Keratinocyte (primary cell): ENCODE results near the gene PIPOX. TPM values are rescaled to one million over a fixed set of nuclear protein-coding genes. Genes with fewer than 3 reads are reported as not detected.

ENCODE experiments used
- DNase-seq: peaks from one replicate; pipeline ENCODE4 v3.0.0-alpha.2; 2011; ENCODE audit warnings: low read depth, missing footprints, low spot score
- FAIRE-seq: peaks from 2 replicates; lab custom pipeline; 2011; peaks lifted over from hg19 to GRCh38; lab: Jason Lieb, UNC
- H2AFZ ChIP-seq: 2 replicates; pipeline ENCODE4 v1.6.0; 2012; ENCODE audit warnings: low read length, control low read depth, inconsistent platforms; ENCODE audit not compliant: control insufficient read depth
- H3K27ac ChIP-seq: 2 replicates; pipeline ENCODE4 v1.5.1; 2011; ENCODE audit warnings: low read length; ENCODE audit not compliant: control insufficient read depth, insufficient read depth
- H3K27me3 ChIP-seq: 3 replicates; pipeline ENCODE4 v1.6.0; 2011; ENCODE audit warnings: low read length; ENCODE audit not compliant: control insufficient read depth, insufficient read depth; ENCODE audit errors: extremely low read depth
- H3K36me3 ChIP-seq, 2 experiments: 2 replicates in 1 of 2; 3 replicates in 1 of 2; pipeline ENCODE4 v1.5.1; 2011; ENCODE audit warnings: low read length in 2 of 2, mild to moderate bottlenecking in 1 of 2; ENCODE audit not compliant: control insufficient read depth in 2 of 2, insufficient read depth in 2 of 2; ENCODE audit errors: extremely low read depth in 1 of 2
- H3K4me1 ChIP-seq: 3 replicates; pipeline ENCODE4 v1.5.1; 2011; ENCODE audit warnings: low read length; ENCODE audit not compliant: control insufficient read depth, insufficient read depth; ENCODE audit errors: extremely low read depth
- H3K4me2 ChIP-seq: 3 replicates; pipeline ENCODE4 v1.6.0; 2011; ENCODE audit warnings: low read depth, low read length; ENCODE audit not compliant: control insufficient read depth, insufficient read depth; ENCODE audit errors: extremely low read depth
- H3K4me3 ChIP-seq, 3 experiments: fragments of 200-600 bp in 1 of 3; sonication (generic) in 1 of 3; 2 replicates in 2 of 3; 3 replicates in 1 of 3; pipeline ENCODE4 v1.5.1; 2011 to 2016; ENCODE audit warnings: low read length in 3 of 3, mild to moderate bottlenecking in 3 of 3, control low read depth in 2 of 3, inconsistent platforms in 1 of 3, low read depth in 1 of 3, mixed read lengths in 1 of 3, mixed run types in 1 of 3, moderate library complexity in 1 of 3; ENCODE audit not compliant: control insufficient read depth in 2 of 3, insufficient read depth in 2 of 3; ENCODE audit errors: extremely low read depth in 1 of 3
- H3K79me2 ChIP-seq: 2 replicates; pipeline ENCODE4 v1.6.0; 2012; ENCODE audit warnings: low read length; ENCODE audit not compliant: control insufficient read depth, insufficient read depth
- H3K9ac ChIP-seq: 3 replicates; pipeline ENCODE4 v1.6.0; 2011; ENCODE audit warnings: low read length; ENCODE audit not compliant: control insufficient read depth, insufficient read depth; ENCODE audit errors: extremely low read depth
- H3K9me1 ChIP-seq: 3 replicates; pipeline ENCODE4 v1.6.0; 2011; ENCODE audit warnings: low read length; ENCODE audit not compliant: control insufficient read depth, insufficient read depth; ENCODE audit errors: extremely low read depth
- H3K9me3 ChIP-seq: 2 replicates; pipeline ENCODE4 v1.5.1; 2012; ENCODE audit warnings: low read depth, low read length; ENCODE audit not compliant: control insufficient read depth
- H4K20me1 ChIP-seq: 3 replicates; pipeline ENCODE4 v1.6.0; 2011; ENCODE audit warnings: low read length; ENCODE audit not compliant: control insufficient read depth, insufficient read depth; ENCODE audit errors: extremely low read depth
- CTCF ChIP-seq, 3 experiments: IDR thresholded peaks in 1 of 3; conservative IDR thresholded peaks in 1 of 3; optimal IDR thresholded peaks in 1 of 3; 2 replicates in 2 of 3; 3 replicates in 1 of 3; pipeline versions ENCODE3 to v1.5.1; 2011; ENCODE audit warnings: low read length in 3 of 3, mild to moderate bottlenecking in 3 of 3, moderate library complexity in 2 of 3, control low read depth in 1 of 3, inconsistent platforms in 1 of 3; ENCODE audit not compliant: insufficient read depth in 2 of 3; ENCODE audit errors: extremely low read depth in 1 of 3
- EZH2 ChIP-seq: IDR thresholded peaks from one replicate; pipeline ENCODE4 v1.6.1; 2012; ENCODE audit warnings: inconsistent platforms, mild to moderate bottlenecking, low read length, moderate library complexity
- dilution Hi-C: fragments of 300-500 bp; cut with MboI; formaldehyde crosslinking; loops from one replicate; pipeline ENCODE4 v1.7.0; 2020; ENCODE audit warnings: low sequenced_read_pairs; ENCODE audit not compliant: extremely low pct_ligation_motif_present
- polyA plus RNA-seq, 5 experiments: library from polyadenylated mRNA; depleted of rRNA in 3 of 5; stranded (reverse) in 3 of 5; stranded (forward) in 1 of 5; unstranded in 1 of 5; fragments of >200 nt; gene quantifications; 1 replicate in 1 of 5; 2 replicates in 3 of 5; 3 replicates in 1 of 5; pipeline versions ENCODE4 v1.2.1 to v1.2.3, GENCODE V29; 2011 to 2012; ENCODE audit warnings: missing spikeins in 2 of 5, low read depth in 1 of 5, low replicate concordance in 1 of 5

The PIPOX gene
- polyA plus RNA-seq, 1 donor (not counting 4 experiments of a cell fraction or from before 2014, with no cell fraction given) = not detected

- no peak overlapping the region for H3K9ac ChIP-seq
- no peaks in the 10 kb centered on the region for H3K9me1 ChIP-seq
- H2AFZ ChIP-seq = no peak overlapping the region
- TF ChIP-seq CTCF (optimal IDR thresholded peaks at IDR 0.05 in 1 of 3, IDR thresholded peaks at IDR 0.05 in 1 of 3, conservative IDR thresholded peaks at IDR 0.05 in 1 of 3; ENCODE audit: extremely low read depth in 1 of 3, insufficient read depth in 2 of 3, low read length in 3 of 3) (no peak), EZH2 (peak; percentile 11)
- DNase-seq (no peak), FAIRE-seq (no peak)
- no peaks in the 10 kb centered on the region for H3K36me3 ChIP-seq
- no peaks in the 10 kb centered on the region for H4K20me1 ChIP-seq
- no peak overlapping the region for H3K27ac ChIP-seq
- H3K27me3 ChIP-seq = peaks cover 61% of the 10 kb centered on the region
- peaks cover 3% of the 10 kb centered on the region for H3K4me1 ChIP-seq
- no peaks in the 10 kb centered on the region for H3K9me3 ChIP-seq
- no peak overlapping the region for H3K4me2 ChIP-seq
- no peak overlapping the region for H3K4me3 ChIP-seq
- H3K79me2 ChIP-seq = no peaks in the 10 kb centered on the region
- dilution Hi-C loops = no loop called here
These were observed 38.8 kb upstream of the PIPOX start for GRCh38 chr17:29004081-29004692.

GRCh38 chr17:29005936-29006511, 36.9 kb upstream of the PIPOX start, which contains the start of gene SEZ6:
Gene SEZ6, minus strand, starts transcription at chr17:29006033. Its CDS starts 164 bp downstream, at chr17:29005869.
- Histone ChIP-seq H3K4me1 (peaks cover 3% of the 10 kb centered on the region), H2AFZ (no peak within 1 kb of the TSS), H3K9ac (no peak within 1 kb of the TSS), H3K79me2 (no peaks in the 10 kb centered on the region), H3K4me3 (no peak within 1 kb of the TSS), H3K9me3 (no peaks in the 10 kb centered on the region), H3K36me3 (no peaks in the 10 kb centered on the region), H3K27ac (no peak within 1 kb of the TSS), H4K20me1 (no peaks in the 10 kb centered on the region), H3K4me2 (no peak within 1 kb of the TSS), H3K27me3 (peaks cover 69% of the 10 kb centered on the region), H3K9me1 (no peaks in the 10 kb centered on the region)
- no peak for TF ChIP-seq EZH2
- TF ChIP-seq CTCF (optimal IDR thresholded peaks at IDR 0.05 in 1 of 3, IDR thresholded peaks at IDR 0.05 in 1 of 3, conservative IDR thresholded peaks at IDR 0.05 in 1 of 3; ENCODE audit: extremely low read depth in 1 of 3, insufficient read depth in 2 of 3, low read length in 3 of 3) = no peak
- FAIRE-seq (no peak), DNase-seq (no peak)
- dilution Hi-C loops = no loop called here
